ENCODE measurements around the gene PAPLN.

The PAPLN gene

DNA sequence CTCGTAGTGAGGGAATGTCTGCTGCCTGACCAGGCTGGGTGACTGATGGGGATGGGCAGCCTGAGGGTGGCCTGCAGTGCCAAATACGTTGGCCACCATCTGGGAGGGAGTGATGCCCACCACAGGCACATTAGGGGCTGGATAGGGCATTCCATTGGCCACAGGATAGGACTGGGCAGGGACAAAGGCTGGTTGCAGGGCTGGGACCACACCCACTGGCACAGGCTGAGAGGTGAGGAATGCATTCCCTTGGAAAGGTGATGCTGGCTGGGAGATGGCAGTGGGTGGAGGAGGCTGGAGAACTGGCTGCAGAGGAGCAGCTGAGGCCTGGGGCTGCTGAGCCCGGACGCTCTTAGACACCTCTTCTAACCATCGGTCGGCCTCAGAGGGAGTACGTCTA is 39.5 kb downstream of the PAPLN start:
- Histone ChIP-seq H3K9ac (no peak overlapping the region), H3K4me2 (no peak overlapping the region), H3K27ac (no peak overlapping the region), H3K4me1 (ENCODE audit: low read depth, poor library complexity, severe bottlenecking) (peaks cover 9% of the 10 kb centered on the region), H3K27me3 (ENCODE audit: insufficient read depth, low read depth) (no peaks in the 10 kb centered on the region), H4K20me1 (ENCODE audit: insufficient read depth) (no peaks in the 10 kb centered on the region), H2AFZ (ENCODE audit: low read depth) (no peak overlapping the region), H3K36me3 (ENCODE audit: insufficient read depth) (no peaks in the 10 kb centered on the region), H3K79me2 (ENCODE audit: insufficient read depth, low read depth) (no peaks in the 10 kb centered on the region), H3K4me3 (IDR thresholded peaks at IDR 0.05; ENCODE audit: insufficient read depth, low read depth, low read length) (no peak overlapping the region)
- TF ChIP-seq, protein P1, sequence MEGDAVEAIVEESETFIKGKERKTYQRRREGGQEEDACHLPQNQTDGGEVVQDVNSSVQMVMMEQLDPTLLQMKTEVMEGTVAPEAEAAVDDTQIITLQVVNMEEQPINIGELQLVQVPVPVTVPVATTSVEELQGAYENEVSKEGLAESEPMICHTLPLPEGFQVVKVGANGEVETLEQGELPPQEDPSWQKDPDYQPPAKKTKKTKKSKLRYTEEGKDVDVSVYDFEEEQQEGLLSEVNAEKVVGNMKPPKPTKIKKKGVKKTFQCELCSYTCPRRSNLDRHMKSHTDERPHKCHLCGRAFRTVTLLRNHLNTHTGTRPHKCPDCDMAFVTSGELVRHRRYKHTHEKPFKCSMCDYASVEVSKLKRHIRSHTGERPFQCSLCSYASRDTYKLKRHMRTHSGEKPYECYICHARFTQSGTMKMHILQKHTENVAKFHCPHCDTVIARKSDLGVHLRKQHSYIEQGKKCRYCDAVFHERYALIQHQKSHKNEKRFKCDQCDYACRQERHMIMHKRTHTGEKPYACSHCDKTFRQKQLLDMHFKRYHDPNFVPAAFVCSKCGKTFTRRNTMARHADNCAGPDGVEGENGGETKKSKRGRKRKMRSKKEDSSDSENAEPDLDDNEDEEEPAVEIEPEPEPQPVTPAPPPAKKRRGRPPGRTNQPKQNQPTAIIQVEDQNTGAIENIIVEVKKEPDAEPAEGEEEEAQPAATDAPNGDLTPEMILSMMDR (conservative IDR thresholded peaks at IDR 0.05; ENCODE audit: low read depth, low read length): no peak

DNA sequence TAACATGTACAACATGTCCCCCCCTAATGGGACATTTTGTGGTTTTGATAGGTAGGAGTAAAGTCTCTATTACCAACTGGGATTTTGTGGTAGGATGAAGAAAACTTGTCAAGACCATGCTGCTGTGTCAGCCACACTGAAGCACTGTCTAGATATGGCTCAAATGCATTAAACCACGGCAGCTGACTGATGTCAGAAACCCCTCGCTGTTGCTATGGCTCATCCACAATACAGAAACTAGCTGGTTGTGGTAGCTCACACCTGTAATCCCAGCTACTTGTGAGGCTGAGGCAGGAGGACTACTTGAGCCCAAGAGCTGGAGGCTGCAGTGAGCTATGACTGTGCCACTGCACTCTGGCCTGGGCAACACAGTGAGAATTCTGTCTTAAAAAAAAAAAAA is 40.1 kb downstream of the PAPLN start:
- no peak overlapping the region for H2AFZ ChIP-seq (ENCODE audit: low read depth)
- no peaks in the 10 kb centered on the region for H4K20me1 ChIP-seq (ENCODE audit: insufficient read depth)
- peaks cover 15% of the 10 kb centered on the region for H3K4me1 ChIP-seq (ENCODE audit: low read depth, poor library complexity, severe bottlenecking)
- no peak overlapping the region for H3K4me3 ChIP-seq (IDR thresholded peaks at IDR 0.05; ENCODE audit: insufficient read depth, low read depth, low read length)
- H3K27ac ChIP-seq: no peak overlapping the region
- TF ChIP-seq, protein P1 (conservative IDR thresholded peaks at IDR 0.05; ENCODE audit: low read depth, low read length): no peak
- no peaks in the 10 kb centered on the region for H3K36me3 ChIP-seq (ENCODE audit: insufficient read depth)
- no peaks in the 10 kb centered on the region for H3K79me2 ChIP-seq (ENCODE audit: insufficient read depth, low read depth)
- H3K9ac ChIP-seq: no peak overlapping the region
- no peaks in the 10 kb centered on the region for H3K27me3 ChIP-seq (ENCODE audit: insufficient read depth, low read depth)
- no peak overlapping the region for H3K4me2 ChIP-seq

DNA sequence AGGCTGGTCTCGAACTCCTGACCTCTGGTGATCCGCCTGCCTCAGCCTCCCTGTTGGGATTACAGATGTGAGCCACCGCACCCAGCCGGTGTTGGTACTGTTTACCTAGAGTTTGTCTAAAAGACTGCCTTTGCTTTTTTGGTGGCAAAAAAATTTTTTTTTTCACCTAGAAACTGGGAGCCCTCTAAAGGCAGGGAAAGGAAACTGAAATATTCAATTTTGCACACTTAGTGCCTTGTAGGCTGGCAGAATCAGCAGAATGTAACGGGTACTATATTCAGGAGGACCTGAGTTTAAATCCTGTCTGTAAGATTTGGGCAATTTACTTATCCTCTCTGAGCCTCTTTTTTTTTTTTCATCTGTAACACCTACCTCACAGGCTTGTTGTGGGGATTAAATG is 43.6 kb downstream of the PAPLN start:
- no peak overlapping the region for H3K4me2 ChIP-seq
- no peaks in the 10 kb centered on the region for H3K27me3 ChIP-seq (ENCODE audit: insufficient read depth, low read depth)
- TF ChIP-seq, protein P1 (conservative IDR thresholded peaks at IDR 0.05; ENCODE audit: low read depth, low read length): no peak
- no peak overlapping the region for H2AFZ ChIP-seq (ENCODE audit: low read depth)
- H3K79me2 ChIP-seq (ENCODE audit: insufficient read depth, low read depth): no peaks in the 10 kb centered on the region
- peaks cover 15% of the 10 kb centered on the region for H3K4me1 ChIP-seq (ENCODE audit: low read depth, poor library complexity, severe bottlenecking)
- no peaks in the 10 kb centered on the region for H3K36me3 ChIP-seq (ENCODE audit: insufficient read depth)
- H4K20me1 ChIP-seq (ENCODE audit: insufficient read depth): no peaks in the 10 kb centered on the region
- H3K9ac ChIP-seq: no peak overlapping the region
- no peak overlapping the region for H3K4me3 ChIP-seq (IDR thresholded peaks at IDR 0.05; ENCODE audit: insufficient read depth, low read depth, low read length)
- H3K27ac ChIP-seq: no peak overlapping the region

DNA sequence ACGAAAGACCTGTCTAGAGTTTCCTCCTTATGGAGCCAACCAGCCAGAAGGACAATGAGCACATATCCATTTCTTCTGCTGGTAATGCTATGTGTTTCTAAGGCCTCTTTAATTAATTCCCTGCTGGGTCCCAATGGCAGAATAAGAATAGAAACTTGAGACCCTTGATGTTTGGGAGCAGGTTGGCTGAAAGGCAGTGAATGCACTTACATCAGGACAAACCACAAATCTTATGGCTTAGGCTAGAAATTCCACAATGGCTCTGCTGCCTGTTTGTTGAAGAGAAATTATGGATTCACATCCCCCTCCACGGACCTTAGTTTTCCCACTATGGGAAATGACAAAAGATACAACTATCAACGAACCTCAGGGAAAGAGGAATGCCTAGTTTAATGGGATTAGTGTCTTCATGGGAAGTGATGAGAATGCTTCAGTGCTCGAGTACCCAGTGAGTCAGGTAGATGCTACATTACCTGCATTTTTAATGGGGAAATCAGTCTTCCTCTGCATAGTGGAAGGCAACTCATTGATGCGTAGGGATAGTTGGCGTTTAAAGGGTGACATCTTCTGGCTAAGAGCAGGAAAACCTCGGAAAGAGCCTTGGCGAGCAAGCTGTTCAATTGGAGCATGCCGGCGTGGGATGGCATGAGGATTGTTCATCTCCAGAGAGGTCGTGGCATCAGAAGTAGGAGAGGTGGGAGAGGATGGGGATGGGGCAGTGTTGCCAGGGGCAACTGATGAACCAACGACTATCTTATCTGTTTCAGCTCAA is 46.5 kb downstream of the PAPLN start:
- Histone ChIP-seq H3K4me1 (ENCODE audit: low read depth, poor library complexity, severe bottlenecking) (peaks cover 16% of the 10 kb centered on the region), H3K27ac (no peak overlapping the region), H3K79me2 (ENCODE audit: insufficient read depth, low read depth) (no peaks in the 10 kb centered on the region), H3K4me2 (no peak overlapping the region), H4K20me1 (ENCODE audit: insufficient read depth) (no peaks in the 10 kb centered on the region), H3K27me3 (ENCODE audit: insufficient read depth, low read depth) (no peaks in the 10 kb centered on the region), H3K9ac (no peak overlapping the region), H2AFZ (ENCODE audit: low read depth) (no peak overlapping the region), H3K4me3 (IDR thresholded peaks at IDR 0.05; ENCODE audit: insufficient read depth, low read depth, low read length) (no peak overlapping the region), H3K36me3 (ENCODE audit: insufficient read depth) (no peaks in the 10 kb centered on the region)
- TF ChIP-seq, protein P1 (conservative IDR thresholded peaks at IDR 0.05; ENCODE audit: low read depth, low read length): no peak

All from KMS-11 (cell line).